PC-9 (cell line): ENCODE data around the gene TEX13B. TPM values are rescaled to one million over a fixed set of nuclear protein-coding genes. Genes with fewer than 3 reads are reported as not detected.

Experiments
- BruUV-seq: library from RNA; stranded (reverse); fragments of 400-500 nt; replicated peaks from 2 replicates; lab custom pipeline; 2021; lab: Mats Ljungman, UMichigan
- CTCF ChIA-PET: fragments of 300-600 bp; sonication (Branson Sonifier 250); formaldehyde crosslinking; loops from one replicate; lab custom pipeline; 2022; ENCODE audit warnings: antibody characterized with exemption; lab: Charles Lee
- POLR2A ChIA-PET: fragments of 300-600 bp; sonication (Branson Sonifier 250); formaldehyde crosslinking; loops from one replicate; lab custom pipeline; 2022; ENCODE audit warnings: antibody characterized with exemption; ENCODE audit not compliant: unreplicated experiment; lab: Charles Lee
- DNase-seq, 2 experiments: peaks; one replicate each; pipeline versions ENCODE4 v3.0.0 to v3.0.0-alpha.2; 2015 to 2022; ENCODE audit warnings: mixed read lengths in 1 of 2
- H2AFZ ChIP-seq: fragments of 200-600 bp; sonication (generic); 2 replicates; pipeline ENCODE4 v1.8.1; 2017; ENCODE audit warnings: antibody characterized with exemption
- H3F3A ChIP-seq: fragments of 200-600 bp; sonication (generic); 2 replicates; pipeline ENCODE4 v1.8.1; 2017; ENCODE audit warnings: antibody characterized with exemption, mild to moderate bottlenecking, low read depth; ENCODE audit not compliant: insufficient read depth
- H3K27ac ChIP-seq: fragments of 200-600 bp; sonication (generic); 2 replicates; pipeline ENCODE4 v1.6.1; 2016; ENCODE audit warnings: mixed run types
- H3K27me3 ChIP-seq: fragments of 200-600 bp; sonication (generic); 2 replicates; pipeline ENCODE4 v1.6.1; 2016; ENCODE audit warnings: low read depth, mixed run types; ENCODE audit not compliant: insufficient read depth
- H3K36me3 ChIP-seq: fragments of 200-600 bp; sonication (generic); 2 replicates; pipeline ENCODE4 v1.6.1; 2016; ENCODE audit warnings: low read depth, mixed run types
- H3K4me1 ChIP-seq: fragments of 200-600 bp; sonication (generic); replicated peaks from 2 replicates; pipeline ENCODE4 v1.6.1; 2016; ENCODE audit warnings: mixed run types; ENCODE audit not compliant: insufficient read depth
- H3K4me2 ChIP-seq: fragments of 200-600 bp; sonication (generic); 2 replicates; pipeline ENCODE4 v1.6.1; 2017; ENCODE audit warnings: mixed run types
- H3K4me3 ChIP-seq: fragments of 200-600 bp; sonication (generic); 2 replicates; pipeline ENCODE4 v1.6.1; 2016; ENCODE audit warnings: mixed run types
- H3K79me2 ChIP-seq: fragments of 200-600 bp; sonication (generic); 2 replicates; pipeline ENCODE4 v1.6.1; 2017; ENCODE audit warnings: low read depth, mixed run types
- H3K9me2 ChIP-seq: fragments of 200-600 bp; sonication (generic); 2 replicates; pipeline ENCODE4 v1.8.1; 2017; ENCODE audit warnings: mild to moderate bottlenecking; ENCODE audit not compliant: insufficient read depth
- H3K9me3 ChIP-seq: fragments of 200-600 bp; sonication (generic); 2 replicates; pipeline ENCODE4 v1.8.1; 2016; ENCODE audit warnings: low read depth; ENCODE audit not compliant: insufficient read depth
- H4K20me1 ChIP-seq: fragments of 200-600 bp; sonication (generic); 2 replicates; pipeline ENCODE4 v1.8.1; 2017; ENCODE audit not compliant: insufficient read depth
- EZH2 ChIP-seq: fragments of 200-600 bp; sonication (generic); IDR thresholded peaks from 2 replicates; pipeline ENCODE4 v1.8.0; 2017; ENCODE audit warnings: antibody characterized with exemption, low read depth
- intact Hi-C: fragments of 100-400 bp; cut with micrococcal nuclease; formaldehyde crosslinking; loops from one replicate; pipeline ENCODE4 v1.10.0; 2022; ENCODE audit not compliant: unreplicated experiment
- total RNA-seq: library from RNA; stranded (reverse); gene quantifications from 2 replicates; pipeline ENCODE4 v1.2.3, GENCODE V29; 2021
- TF ChIP-seq, protein P1 (sequence below): fragments of 200-600 bp; sonication (generic); conservative IDR thresholded peaks from 2 replicates; pipeline ENCODE4 v1.6.1; 2017; ENCODE audit warnings: mixed run types, antibody characterized with exemption, mild to moderate bottlenecking, moderate library complexity

Gene TEX13B
- total RNA-seq, 1 experiment from 2014 or later: not detected

- DNase-seq: peak; percentile 28 to 40
- Histone ChIP-seq H3F3A (no peaks in the 10 kb centered on the region), H3K27me3 (no peaks in the 10 kb centered on the region), H3K79me2 (no peaks in the 10 kb centered on the region), H3K36me3 (no peaks in the 10 kb centered on the region), H2AFZ (peak overlapping the region; percentile 91), H3K9me3 (no peaks in the 10 kb centered on the region), H3K4me3 (peak overlapping the region; percentile 70), H3K27ac (no peak overlapping the region), H3K9me2 (no peaks in the 10 kb centered on the region), H3K4me2 (peak overlapping the region; percentile 88), H4K20me1 (no peaks in the 10 kb centered on the region), H3K4me1 (no peaks in the 10 kb centered on the region)
- POLR2A ChIA-PET: no interaction called here
- BruUV-seq: no TSS peak
- intact Hi-C loops: no loop called here
- CTCF ChIA-PET: no interaction called here
- TF ChIP-seq, protein P1, sequence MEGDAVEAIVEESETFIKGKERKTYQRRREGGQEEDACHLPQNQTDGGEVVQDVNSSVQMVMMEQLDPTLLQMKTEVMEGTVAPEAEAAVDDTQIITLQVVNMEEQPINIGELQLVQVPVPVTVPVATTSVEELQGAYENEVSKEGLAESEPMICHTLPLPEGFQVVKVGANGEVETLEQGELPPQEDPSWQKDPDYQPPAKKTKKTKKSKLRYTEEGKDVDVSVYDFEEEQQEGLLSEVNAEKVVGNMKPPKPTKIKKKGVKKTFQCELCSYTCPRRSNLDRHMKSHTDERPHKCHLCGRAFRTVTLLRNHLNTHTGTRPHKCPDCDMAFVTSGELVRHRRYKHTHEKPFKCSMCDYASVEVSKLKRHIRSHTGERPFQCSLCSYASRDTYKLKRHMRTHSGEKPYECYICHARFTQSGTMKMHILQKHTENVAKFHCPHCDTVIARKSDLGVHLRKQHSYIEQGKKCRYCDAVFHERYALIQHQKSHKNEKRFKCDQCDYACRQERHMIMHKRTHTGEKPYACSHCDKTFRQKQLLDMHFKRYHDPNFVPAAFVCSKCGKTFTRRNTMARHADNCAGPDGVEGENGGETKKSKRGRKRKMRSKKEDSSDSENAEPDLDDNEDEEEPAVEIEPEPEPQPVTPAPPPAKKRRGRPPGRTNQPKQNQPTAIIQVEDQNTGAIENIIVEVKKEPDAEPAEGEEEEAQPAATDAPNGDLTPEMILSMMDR: no peak
- TF ChIP-seq EZH2: no peak
Measured at GRCh38 chrX:107935664-107936433, 46.3 kb downstream of the TEX13B start.

DNA sequence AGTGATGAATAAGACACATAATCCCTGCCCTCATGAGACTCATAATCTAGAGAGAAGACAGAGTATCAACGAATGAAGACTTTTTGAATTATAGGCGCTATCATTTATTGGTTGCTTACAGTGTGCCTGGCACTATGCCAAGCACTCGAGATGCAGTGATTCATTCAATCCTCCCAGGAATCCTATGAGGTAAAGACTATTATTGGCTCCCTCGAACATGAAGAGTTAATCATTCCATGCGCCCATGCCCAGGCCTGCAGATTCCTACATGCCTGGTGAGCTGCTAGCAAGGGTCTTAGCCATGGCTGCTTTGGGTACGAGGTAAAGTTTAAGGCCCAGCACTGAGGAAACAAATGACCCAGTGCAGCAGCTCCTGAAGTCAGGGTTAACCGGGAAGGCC is 47.0 kb downstream of the TEX13B start:
- no peak for DNase-seq
- H3K27me3 ChIP-seq: no peaks in the 10 kb centered on the region
- H3K4me2 ChIP-seq: peak overlapping the region; percentile 88
- intact Hi-C loops: no loop called here
- POLR2A ChIA-PET: no interaction called here
- no TSS peak for BruUV-seq
- H3K27ac ChIP-seq: no peak overlapping the region
- H3K4me3 ChIP-seq: peak overlapping the region; percentile 70; the same call in 1 of the 2 replicates
- no peaks in the 10 kb centered on the region for H4K20me1 ChIP-seq
- CTCF ChIA-PET: no interaction called here
- no peaks in the 10 kb centered on the region for H3K4me1 ChIP-seq
- no peaks in the 10 kb centered on the region for H3K79me2 ChIP-seq
- TF ChIP-seq, protein P1: no peak
- no peak for TF ChIP-seq EZH2
- H3K9me3 ChIP-seq: no peaks in the 10 kb centered on the region
- no peaks in the 10 kb centered on the region for H3K9me2 ChIP-seq
- H2AFZ ChIP-seq: peak overlapping the region; percentile 91; the same call in 1 of the 2 replicates
- no peaks in the 10 kb centered on the region for H3K36me3 ChIP-seq
- no peaks in the 10 kb centered on the region for H3F3A ChIP-seq

DNA sequence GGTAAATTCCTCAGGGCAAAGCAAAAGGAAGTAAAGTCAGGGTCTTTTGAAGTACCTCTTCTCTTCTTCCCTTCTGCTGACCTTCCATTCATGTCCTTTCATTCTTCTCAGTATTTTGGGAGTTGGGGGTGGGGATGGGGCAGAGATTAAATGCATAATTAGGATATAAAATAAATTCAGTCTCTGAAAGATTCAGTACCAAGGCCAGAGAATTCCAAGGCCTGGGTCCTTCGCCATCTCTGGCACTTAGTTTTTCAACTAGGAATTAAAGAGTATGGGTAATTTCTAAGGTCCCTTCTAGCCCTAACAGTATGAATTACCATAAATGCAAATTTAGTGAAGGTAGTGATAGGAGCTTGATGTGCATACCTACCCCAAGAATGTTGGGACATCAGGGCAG is 47.9 kb downstream of the TEX13B start:
- intact Hi-C loops: no loop called here

More for the DNA sequence above, 47.9 kb downstream of the TEX13B start:
- Histone ChIP-seq H3K9me3 (no peaks in the 10 kb centered on the region), H3K27ac (no peak overlapping the region), H3K36me3 (no peaks in the 10 kb centered on the region), H3K27me3 (no peaks in the 10 kb centered on the region), H3K9me2 (no peaks in the 10 kb centered on the region), H3K4me2 (no peak overlapping the region), H2AFZ (no peak overlapping the region), H4K20me1 (no peaks in the 10 kb centered on the region), H3K4me3 (no peak overlapping the region), H3K4me1 (no peaks in the 10 kb centered on the region), H3K79me2 (no peaks in the 10 kb centered on the region), H3F3A (no peaks in the 10 kb centered on the region)
- DNase-seq: no peak
- no TSS peak for BruUV-seq
- TF ChIP-seq, protein P1: no peak
- no peak for TF ChIP-seq EZH2
- ChIA-PET POLR2A (interaction anchor here (0.7 kb wide), 1 partner anchor 41 kb away, joined by 3 read pairs; no protein-coding TSS in a partner anchor), CTCF (no interaction called here)

Other genes starting within 250 kb of the TEX13B start
- 43.5 and 43.9 TPM in 2 replicates for gene TSC22D3, start 206.6 kb downstream of the TEX13B start, total RNA-seq
- not detected in 2 replicates for gene NCBP2L, start 204.6 kb downstream of the TEX13B start, total RNA-seq
- 1.0 and 1.1 TPM in 2 replicates for gene MID2, start 156.5 kb downstream of the TEX13B start, total RNA-seq
- not detected in 2 replicates for gene VSIG1, start 62.7 kb upstream of the TEX13B start, total RNA-seq
- 106 and 127 TPM in 2 replicates for gene PSMD10, start 109.2 kb upstream of the TEX13B start, total RNA-seq
- 5.8 and 9.6 TPM in 2 replicates for gene ATG4A, start 109.4 kb upstream of the TEX13B start, total RNA-seq